Stomach (tissue), 4 donors: ENCODE measurements around the gene IQGAP2.

ENCODE experiments used
- CTCF ChIP-seq, 7 experiments: fragments of 450-650 bp in 4 of 7; fragments of 200-600 bp in 3 of 7; sonication (generic) in 3 of 7; IDR thresholded peaks; one replicate each; pipeline ENCODE4 v1.5.1; 2016 to 2019; ENCODE audit warnings: antibody characterized with exemption in 7 of 7, control low read depth in 2 of 7, mild to moderate bottlenecking in 1 of 7
- EP300 ChIP-seq: sonication (generic); formaldehyde crosslinking; IDR thresholded peaks from one replicate; pipeline ENCODE4 v1.6.1; 2017; ENCODE audit warnings: antibody characterized with exemption
- POLR2A ChIP-seq, 4 donors: fragments of 450-650 bp; IDR thresholded peaks; one replicate each; pipeline ENCODE4 v1.6.1; 2016; ENCODE audit warnings: antibody characterized with exemption in 4 of 4, control low read depth in 2 of 4, mild to moderate bottlenecking in 1 of 4, moderate library complexity in 1 of 4

- TF ChIP-seq POLR2A (IDR thresholded peaks at IDR 0.05), result no peak
- TF ChIP-seq CTCF (IDR thresholded peaks at IDR 0.05), result peak in 4 of 7 experiments; percentile 31 to 57 (median 50)
- no peak for TF ChIP-seq EP300
Measured at GRCh38 chr5:76641514-76642120, 238.5 kb downstream of the IQGAP2 start.
